Peyer's patch (tissue), 4 donors: ENCODE data around the gene LRRC47.

ENCODE experiments used
- POLR2A ChIP-seq, 2 donors: fragments of 450-650 bp; IDR thresholded peaks; one replicate each; pipeline ENCODE4 v1.5.1; 2017; ENCODE audit warnings: antibody characterized with exemption in 2 of 2, mild to moderate bottlenecking in 2 of 2, moderate library complexity in 2 of 2
- TF ChIP-seq, protein P1 (sequence below), 6 experiments: fragments of 450-650 bp in 4 of 6; fragments of 200-600 bp in 2 of 6; sonication (generic) in 1 of 6; IDR thresholded peaks; one replicate each; pipeline ENCODE4 v1.5.1; 2017 to 2019; ENCODE audit warnings: antibody characterized with exemption in 6 of 6, mild to moderate bottlenecking in 3 of 6, moderate library complexity in 1 of 6

DNA sequence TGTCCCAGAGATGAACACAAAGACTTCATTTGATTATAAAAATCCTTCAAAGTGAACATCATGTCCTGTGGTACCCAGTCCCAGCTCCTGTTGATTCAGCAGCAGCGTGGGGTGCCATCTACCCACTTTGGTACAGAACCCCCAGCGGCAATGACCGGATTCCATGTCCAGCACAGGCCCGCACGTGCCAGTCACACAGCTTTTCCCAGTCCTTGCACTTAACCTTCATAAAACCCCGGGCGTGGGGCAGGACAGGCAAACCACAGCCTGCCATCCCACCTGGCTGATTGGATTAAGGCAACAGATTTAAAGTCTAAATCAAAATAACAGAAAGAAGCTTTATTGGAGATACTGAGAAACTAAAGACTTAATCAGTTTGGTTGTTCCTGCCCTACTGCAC, 45.2 kb upstream of the LRRC47 start:
- TF ChIP-seq, protein P1, sequence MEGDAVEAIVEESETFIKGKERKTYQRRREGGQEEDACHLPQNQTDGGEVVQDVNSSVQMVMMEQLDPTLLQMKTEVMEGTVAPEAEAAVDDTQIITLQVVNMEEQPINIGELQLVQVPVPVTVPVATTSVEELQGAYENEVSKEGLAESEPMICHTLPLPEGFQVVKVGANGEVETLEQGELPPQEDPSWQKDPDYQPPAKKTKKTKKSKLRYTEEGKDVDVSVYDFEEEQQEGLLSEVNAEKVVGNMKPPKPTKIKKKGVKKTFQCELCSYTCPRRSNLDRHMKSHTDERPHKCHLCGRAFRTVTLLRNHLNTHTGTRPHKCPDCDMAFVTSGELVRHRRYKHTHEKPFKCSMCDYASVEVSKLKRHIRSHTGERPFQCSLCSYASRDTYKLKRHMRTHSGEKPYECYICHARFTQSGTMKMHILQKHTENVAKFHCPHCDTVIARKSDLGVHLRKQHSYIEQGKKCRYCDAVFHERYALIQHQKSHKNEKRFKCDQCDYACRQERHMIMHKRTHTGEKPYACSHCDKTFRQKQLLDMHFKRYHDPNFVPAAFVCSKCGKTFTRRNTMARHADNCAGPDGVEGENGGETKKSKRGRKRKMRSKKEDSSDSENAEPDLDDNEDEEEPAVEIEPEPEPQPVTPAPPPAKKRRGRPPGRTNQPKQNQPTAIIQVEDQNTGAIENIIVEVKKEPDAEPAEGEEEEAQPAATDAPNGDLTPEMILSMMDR (IDR thresholded peaks at IDR 0.05) = no peak
- TF ChIP-seq POLR2A (IDR thresholded peaks at IDR 0.05) = no peak
